OCI-LY3 (cell line): ENCODE results near the gene CRTAC1.

Source experiments
- H2AFZ ChIP-seq: fragments of 200-600, 300-600 bp; shearing (Covaris generic); 2 replicates; pipeline ENCODE4 v1.6.0; 2014; ENCODE audit warnings: antibody characterized with exemption, low read depth, low read length
- H3K27ac ChIP-seq: fragments of 200-600, 300-600 bp; sonication (generic); 2 replicates; pipeline ENCODE4 v1.5.1; 2014; ENCODE audit warnings: mild to moderate bottlenecking, low read length, moderate library complexity, mixed read lengths
- H3K27me3 ChIP-seq: fragments of 200-600, 300-600 bp; sonication (generic); 2 replicates; pipeline ENCODE4 v1.6.1; 2014; ENCODE audit warnings: low read depth, low read length, mixed read lengths
- H3K36me3 ChIP-seq: fragments of 200-600, 300-600 bp; sonication (generic); replicated peaks from 2 replicates; pipeline ENCODE3; 2014; ENCODE audit warnings: low read depth, low read length, mixed read lengths
- H3K4me1 ChIP-seq: fragments of 300-600, 200-600 bp; sonication (generic); 2 replicates; pipeline ENCODE4 v1.6.1; 2014; ENCODE audit warnings: low read length, mixed read lengths
- H3K4me2 ChIP-seq: fragments of 200-600, 300-600 bp; sonication (generic); 2 replicates; pipeline ENCODE4 v1.6.1; 2014; ENCODE audit warnings: low read length, mixed read lengths
- H3K4me3 ChIP-seq: fragments of 300-600, 200-600 bp; sonication (generic); 2 replicates; pipeline ENCODE4 v1.5.1; 2014; ENCODE audit warnings: antibody characterized with exemption, mild to moderate bottlenecking, low read length, moderate library complexity
- H3K79me2 ChIP-seq: fragments of 300-600, 200-600 bp; shearing (Covaris generic); 2 replicates; pipeline ENCODE4 v1.6.1; 2014; ENCODE audit warnings: mild to moderate bottlenecking, low read length, mixed read lengths
- H3K9ac ChIP-seq: fragments of 300-600, 200-600 bp; shearing (Covaris generic); 2 replicates; pipeline ENCODE4 v1.6.0; 2014; ENCODE audit warnings: mild to moderate bottlenecking, low read length, moderate library complexity
- H3K9me3 ChIP-seq: fragments of 200-600, 300-600 bp; shearing (Covaris generic); 2 replicates; pipeline ENCODE4 v1.6.1; 2014; ENCODE audit warnings: low read length, mixed read lengths; ENCODE audit not compliant: insufficient read depth
- H4K20me1 ChIP-seq: fragments of 200-600, 300-600 bp; sonication (generic); 2 replicates; pipeline ENCODE4 v1.6.1; 2016; ENCODE audit warnings: low read length, mixed read lengths; ENCODE audit not compliant: insufficient read depth
- CTCF ChIP-seq: fragments of 200-600, 300-600 bp; sonication (generic); IDR thresholded peaks from 2 replicates; pipeline ENCODE4 v1.5.1; 2014; ENCODE audit warnings: antibody characterized with exemption, low read length, low read depth
- EZH2phosphoT487 ChIP-seq: fragments of 200-600 bp; shearing (Covaris generic); IDR thresholded peaks from 2 replicates; pipeline ENCODE4 v1.6.1; 2018; ENCODE audit warnings: antibody characterized with exemption, mixed run types, low read depth

CRTAC1 gene

GRCh38 chr10:98020254-98020653 is 10.2 kb downstream of the CRTAC1 start:
- no peaks in the 10 kb centered on the region for H4K20me1 ChIP-seq
- H3K4me1 ChIP-seq: no peaks in the 10 kb centered on the region
- H3K4me3 ChIP-seq: no peak overlapping the region
- TF ChIP-seq EZH2phosphoT487 (no peak), CTCF (no peak)
- H2AFZ ChIP-seq: no peak overlapping the region
- no peaks in the 10 kb centered on the region for H3K9me3 ChIP-seq
- no peak overlapping the region for H3K27ac ChIP-seq
- no peak overlapping the region for H3K4me2 ChIP-seq
- peaks cover 8% of the 10 kb centered on the region; the same call in 1 of the 2 replicates for H3K27me3 ChIP-seq
- no peaks in the 10 kb centered on the region for H3K36me3 ChIP-seq
- no peaks in the 10 kb centered on the region for H3K79me2 ChIP-seq
- H3K9ac ChIP-seq: no peak overlapping the region

- no peaks in the 10 kb centered on the region for H4K20me1 ChIP-seq
- H3K9me3 ChIP-seq: no peaks in the 10 kb centered on the region
- no peaks in the 10 kb centered on the region for H3K4me1 ChIP-seq
- H3K4me2 ChIP-seq: no peak overlapping the region
- H3K36me3 ChIP-seq: no peaks in the 10 kb centered on the region
- H3K27ac ChIP-seq: no peak overlapping the region
- no peak overlapping the region for H3K9ac ChIP-seq
- no peaks in the 10 kb centered on the region for H3K79me2 ChIP-seq
- H3K27me3 ChIP-seq: peaks cover 8% of the 10 kb centered on the region; the same call in 1 of the 2 replicates
- H3K4me3 ChIP-seq: no peak overlapping the region
- TF ChIP-seq CTCF (no peak), EZH2phosphoT487 (no peak)
- no peak overlapping the region for H2AFZ ChIP-seq
Measured at GRCh38 chr10:98019784-98020183, 10.6 kb downstream of the CRTAC1 start.

GRCh38 chr10:98016772-98017475 is 13.5 kb downstream of the CRTAC1 start:
- no peaks in the 10 kb centered on the region for H3K79me2 ChIP-seq
- no peak overlapping the region for H3K9ac ChIP-seq
- no peak for TF ChIP-seq EZH2phosphoT487
- no peak for TF ChIP-seq CTCF
- H3K9me3 ChIP-seq: no peaks in the 10 kb centered on the region
- no peaks in the 10 kb centered on the region for H4K20me1 ChIP-seq
- H3K36me3 ChIP-seq: no peaks in the 10 kb centered on the region
- H3K27ac ChIP-seq: no peak overlapping the region
- no peaks in the 10 kb centered on the region for H3K4me1 ChIP-seq
- no peak overlapping the region for H2AFZ ChIP-seq
- H3K4me3 ChIP-seq: no peak overlapping the region
- no peak overlapping the region for H3K4me2 ChIP-seq
- peaks cover 7% of the 10 kb centered on the region; the same call in 1 of the 2 replicates for H3K27me3 ChIP-seq

- Histone ChIP-seq H3K4me2 (no peak overlapping the region), H3K79me2 (no peaks in the 10 kb centered on the region), H3K27ac (no peak overlapping the region), H4K20me1 (no peaks in the 10 kb centered on the region), H3K36me3 (no peaks in the 10 kb centered on the region), H3K4me1 (no peaks in the 10 kb centered on the region), H3K9me3 (no peaks in the 10 kb centered on the region), H3K9ac (no peak overlapping the region), H3K27me3 (peaks cover 7% of the 10 kb centered on the region; the same call in 1 of the 2 replicates), H2AFZ (no peak overlapping the region), H3K4me3 (no peak overlapping the region)
- no peak for TF ChIP-seq EZH2phosphoT487
- no peak for TF ChIP-seq CTCF
Measured at GRCh38 chr10:98013776-98014175, 16.6 kb downstream of the CRTAC1 start.
